Stimulated activated memory B cell treated with anti-CD40 and anti-IgM and Interleukin-4, amounts not matched to agents 10 μg/mL and 1 μg/mL and 100 μg/mL, for 72 hours (primary cell): ENCODE data around the gene ADGRF4.

Source experiments
- ATAC-seq: fragments of 150-1000 bp; cut with Tn5 transposase; 2 replicates; pipeline ENCODE4 v1.10.0; 2021
- H3K27ac Mint-ChIP-seq: one replicate; pipeline ENCODE4 v1.8.0; 2022; ENCODE audit warnings: mild to moderate bottlenecking, mixed read lengths
- H3K27me3 Mint-ChIP-seq: one replicate; pipeline ENCODE4 v1.8.0; 2022; ENCODE audit warnings: mixed read lengths
- H3K36me3 Mint-ChIP-seq: one replicate; pipeline ENCODE4 v1.8.0; 2022; ENCODE audit warnings: mixed read lengths
- H3K4me1 Mint-ChIP-seq: one replicate; pipeline ENCODE4 v1.8.0; 2022; ENCODE audit warnings: mixed read lengths
- H3K4me3 Mint-ChIP-seq: one replicate; pipeline ENCODE4 v1.8.0; 2022; ENCODE audit warnings: mild to moderate bottlenecking, moderate library complexity, mixed read lengths
- H3K9me3 Mint-ChIP-seq: one replicate; pipeline ENCODE4 v1.8.0; 2022; ENCODE audit warnings: mixed read lengths

The ADGRF4 gene

DNA sequence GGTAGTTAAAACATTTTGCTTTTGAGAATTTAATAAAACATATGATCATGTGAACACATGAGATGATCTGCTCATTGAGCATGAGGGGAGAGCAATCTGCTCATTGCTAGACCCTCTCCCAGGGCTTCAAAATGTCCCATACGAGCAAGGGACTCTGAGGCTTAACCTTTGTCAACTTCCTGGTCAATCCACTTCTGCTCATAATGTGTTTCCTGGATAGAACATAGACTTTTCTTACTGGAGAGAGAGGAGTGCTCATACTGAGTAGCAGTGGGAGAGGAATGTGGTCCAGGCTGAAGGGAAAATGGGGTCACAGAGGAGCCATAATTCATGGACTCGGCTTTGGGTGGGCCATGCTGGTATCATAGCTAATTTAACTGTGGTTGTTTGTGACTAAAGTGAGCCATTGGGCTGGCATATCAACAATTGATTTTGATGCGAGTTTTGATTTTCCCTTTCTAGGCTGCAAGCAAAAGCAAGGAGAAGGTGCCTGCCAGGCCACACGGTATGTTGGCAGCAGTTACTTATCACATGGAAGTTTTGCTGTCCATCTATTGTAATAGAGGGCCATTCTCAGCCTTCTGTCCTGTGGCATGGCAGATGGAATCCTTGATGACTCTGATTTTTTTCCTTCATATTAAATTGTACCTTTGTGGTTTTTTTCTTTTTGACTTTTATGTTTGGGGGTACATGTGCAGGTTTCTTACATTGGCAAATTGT, 20.8 kb upstream of the ADGRF4 start:
- no peak for ATAC-seq
- Mint-ChIP-seq H3K27ac (no peak overlapping the region), H3K4me3 (no peak overlapping the region), H3K27me3 (peaks cover 25% of the 10 kb centered on the region), H3K36me3 (no peaks in the 10 kb centered on the region), H3K4me1 (no peaks in the 10 kb centered on the region), H3K9me3 (no peaks in the 10 kb centered on the region)

DNA sequence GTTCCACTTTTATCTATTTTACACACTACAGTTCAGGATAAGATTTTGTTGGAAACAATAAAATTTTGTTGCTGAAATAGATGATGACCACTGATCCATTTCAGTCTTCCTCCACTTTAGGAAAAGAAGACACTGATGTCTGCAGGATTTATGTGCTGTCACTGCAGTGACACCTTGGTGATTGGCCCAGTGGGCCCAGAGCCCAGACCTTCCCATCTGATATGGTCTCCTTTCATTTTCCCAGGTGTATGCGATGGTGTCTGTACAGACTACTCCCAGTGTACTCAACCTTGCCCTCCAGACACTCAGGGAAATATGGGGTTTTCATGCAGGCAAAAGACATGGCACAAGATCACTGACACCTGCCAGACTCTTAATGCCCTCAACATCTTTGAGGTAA, 19.6 kb upstream of the ADGRF4 start:
- no peaks in the 10 kb centered on the region for H3K36me3 Mint-ChIP-seq
- H3K4me3 Mint-ChIP-seq: no peak overlapping the region
- peaks cover 16% of the 10 kb centered on the region for H3K27me3 Mint-ChIP-seq
- H3K9me3 Mint-ChIP-seq: no peaks in the 10 kb centered on the region
- no peak for ATAC-seq
- H3K4me1 Mint-ChIP-seq: no peaks in the 10 kb centered on the region
- no peak overlapping the region for H3K27ac Mint-ChIP-seq

DNA sequence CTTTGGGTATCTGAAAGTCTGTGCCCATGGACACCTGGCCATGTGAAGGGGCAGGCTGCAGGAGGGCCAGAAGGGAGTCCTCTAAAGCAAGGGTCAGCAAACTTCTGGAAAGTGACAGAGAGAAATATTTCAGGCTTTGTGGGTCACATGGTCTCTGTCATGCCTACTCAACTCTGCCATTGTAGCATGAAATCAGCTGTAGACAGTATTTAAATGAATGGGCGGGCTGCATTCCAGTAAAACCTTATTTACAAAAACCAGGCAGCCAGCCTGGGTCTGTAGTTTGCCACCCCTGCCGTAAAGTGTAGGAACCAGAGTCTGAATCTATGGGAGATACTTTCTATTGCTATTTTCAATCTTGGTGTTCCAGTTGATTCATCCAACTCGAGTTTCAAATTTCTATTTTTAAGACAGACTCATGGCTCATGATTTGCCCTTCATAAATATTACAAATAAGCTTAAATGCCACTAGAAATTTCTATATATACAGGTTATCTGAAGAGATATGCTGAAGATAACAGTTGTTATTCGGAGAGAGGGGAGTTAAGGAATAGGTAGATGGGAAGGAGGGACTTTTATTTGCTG, 19.0 kb upstream of the ADGRF4 start:
- Mint-ChIP-seq H3K9me3 (no peaks in the 10 kb centered on the region), H3K27ac (no peak overlapping the region), H3K36me3 (no peaks in the 10 kb centered on the region), H3K4me1 (no peaks in the 10 kb centered on the region), H3K27me3 (peaks cover 16% of the 10 kb centered on the region), H3K4me3 (no peak overlapping the region)
- ATAC-seq: no peak

DNA sequence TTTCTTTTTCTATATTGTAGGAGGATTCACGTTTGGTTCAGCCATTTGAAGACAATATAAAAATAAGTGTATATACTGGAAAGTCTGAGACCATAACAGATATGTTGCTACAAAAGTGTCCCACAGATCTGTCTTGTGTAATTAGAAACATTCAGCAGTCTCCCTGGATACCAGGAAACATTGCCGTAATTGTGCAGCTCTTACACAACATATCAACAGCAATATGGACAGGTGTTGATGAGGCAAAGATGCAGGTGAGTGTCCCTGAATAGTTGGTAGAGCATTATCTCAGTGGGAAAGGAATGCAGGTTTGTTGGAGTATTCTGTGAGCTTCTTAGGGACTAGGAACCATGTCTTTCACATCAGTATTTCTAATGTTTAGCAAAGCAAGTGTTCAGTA, 18.3 kb upstream of the ADGRF4 start:
- Mint-ChIP-seq H3K4me3 (no peak overlapping the region), H3K36me3 (no peaks in the 10 kb centered on the region), H3K4me1 (no peaks in the 10 kb centered on the region)

DNA sequence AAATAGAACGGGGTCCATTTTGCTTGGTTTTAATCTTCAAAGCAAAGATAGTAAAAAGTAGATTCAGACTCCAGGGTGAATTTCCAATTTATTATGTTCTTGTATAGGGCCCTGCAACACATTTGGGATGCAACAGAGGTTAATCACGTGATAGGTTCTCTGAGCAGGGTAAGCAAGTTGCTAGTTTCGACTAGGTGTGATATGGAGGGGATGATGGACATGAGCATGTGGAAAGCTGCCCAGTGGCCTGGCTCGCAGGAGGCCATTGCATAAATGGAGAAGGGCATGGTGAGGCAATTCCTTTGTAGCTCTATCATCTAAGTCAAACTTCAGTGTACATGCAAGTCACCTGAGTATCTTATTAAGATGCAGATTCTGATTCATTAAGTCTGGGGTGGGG, 17.7 kb upstream of the ADGRF4 start:
- ATAC-seq: no peak
- H3K36me3 Mint-ChIP-seq: no peaks in the 10 kb centered on the region
- H3K4me3 Mint-ChIP-seq: no peak overlapping the region
- no peak overlapping the region for H3K27ac Mint-ChIP-seq
- H3K4me1 Mint-ChIP-seq: no peaks in the 10 kb centered on the region
- peaks cover 16% of the 10 kb centered on the region for H3K27me3 Mint-ChIP-seq
- no peaks in the 10 kb centered on the region for H3K9me3 Mint-ChIP-seq

More for the DNA sequence above, 18.3 kb upstream of the ADGRF4 start:
- no peaks in the 10 kb centered on the region for H3K9me3 Mint-ChIP-seq
- peaks cover 16% of the 10 kb centered on the region for H3K27me3 Mint-ChIP-seq
- no peak for ATAC-seq
- H3K27ac Mint-ChIP-seq: no peak overlapping the region

DNA sequence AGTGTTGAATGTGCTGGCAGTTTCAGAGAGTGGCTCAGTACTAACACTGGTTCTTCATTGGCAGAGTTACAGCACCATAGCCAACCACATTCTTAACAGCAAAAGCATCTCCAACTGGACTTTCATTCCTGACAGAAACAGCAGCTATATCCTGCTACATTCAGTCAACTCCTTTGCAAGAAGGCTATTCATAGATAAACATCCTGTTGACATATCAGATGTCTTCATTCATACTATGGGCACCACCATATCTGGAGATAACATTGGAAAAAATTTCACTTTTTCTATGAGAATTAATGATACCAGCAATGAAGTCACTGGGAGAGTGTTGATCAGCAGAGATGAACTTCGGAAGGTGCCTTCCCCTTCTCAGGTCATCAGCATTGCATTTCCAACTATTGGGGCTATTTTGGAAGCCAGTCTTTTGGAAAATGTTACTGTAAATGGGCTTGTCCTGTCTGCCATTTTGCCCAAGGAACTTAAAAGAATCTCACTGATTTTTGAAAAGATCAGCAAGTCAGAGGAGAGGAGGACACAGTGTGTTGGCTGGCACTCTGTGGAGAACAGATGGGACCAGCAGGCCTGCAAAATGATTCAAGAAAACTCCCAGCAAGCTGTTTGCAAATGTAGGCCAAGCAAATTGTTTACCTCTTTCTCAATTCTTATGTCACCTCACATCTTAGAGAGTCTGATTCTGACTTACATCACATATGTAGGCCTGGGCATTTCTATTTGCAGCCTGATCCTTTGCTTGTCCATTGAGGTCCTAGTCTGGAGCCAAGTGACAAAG, 17.0 kb upstream of the ADGRF4 start:
- Mint-ChIP-seq H3K9me3 (no peaks in the 10 kb centered on the region), H3K36me3 (no peaks in the 10 kb centered on the region), H3K4me3 (no peak overlapping the region), H3K27me3 (peaks cover 16% of the 10 kb centered on the region), H3K4me1 (no peaks in the 10 kb centered on the region), H3K27ac (no peak overlapping the region)
- ATAC-seq: no peak

DNA sequence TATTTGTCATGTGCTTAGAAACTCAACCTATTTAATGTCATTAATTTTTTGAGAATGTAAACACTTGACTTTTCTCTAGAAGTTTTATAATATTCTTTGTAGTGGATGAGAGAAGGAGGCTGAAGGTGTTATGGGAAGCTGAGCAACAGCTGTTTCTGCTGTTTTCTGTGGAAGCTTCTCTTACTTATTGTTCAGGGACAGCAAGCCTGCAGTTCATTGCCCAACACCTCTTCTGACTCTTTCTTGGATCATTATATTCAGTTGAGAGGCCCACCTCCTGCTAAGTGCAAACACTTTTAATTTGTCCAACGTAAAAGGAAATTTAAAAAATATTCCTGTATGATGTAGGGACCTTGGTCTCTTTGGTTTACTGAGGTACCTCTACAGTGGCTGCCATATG, 12.0 kb upstream of the ADGRF4 start:
- Mint-ChIP-seq H3K4me1 (no peaks in the 10 kb centered on the region), H3K4me3 (no peak overlapping the region), H3K9me3 (no peaks in the 10 kb centered on the region), H3K36me3 (no peaks in the 10 kb centered on the region), H3K27me3 (peaks cover 8% of the 10 kb centered on the region), H3K27ac (no peak overlapping the region)
- no peak for ATAC-seq

DNA sequence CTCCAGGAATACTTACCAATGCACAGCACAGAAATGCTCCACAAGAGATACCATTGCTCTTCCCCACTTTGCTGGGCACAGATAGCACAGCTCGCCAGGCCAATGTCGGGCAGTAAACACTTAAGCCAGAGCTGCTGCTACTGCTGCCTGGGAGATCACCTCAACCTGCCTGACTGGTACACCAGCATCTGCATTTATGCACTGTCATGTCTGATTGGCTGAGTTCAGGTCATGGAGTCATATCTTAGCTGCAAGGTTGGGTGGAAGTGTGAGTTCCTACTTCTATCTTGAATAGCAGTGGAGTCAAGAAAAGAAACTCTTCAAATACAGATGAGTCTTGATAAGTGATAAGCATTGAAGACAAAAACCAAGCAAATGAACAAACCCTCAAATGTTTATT, 10.9 kb upstream of the ADGRF4 start:
- Mint-ChIP-seq H3K36me3 (no peaks in the 10 kb centered on the region), H3K4me3 (no peak overlapping the region), H3K4me1 (no peaks in the 10 kb centered on the region), H3K27me3 (peaks cover 8% of the 10 kb centered on the region), H3K27ac (no peak overlapping the region), H3K9me3 (no peaks in the 10 kb centered on the region)
- ATAC-seq: no peak

DNA sequence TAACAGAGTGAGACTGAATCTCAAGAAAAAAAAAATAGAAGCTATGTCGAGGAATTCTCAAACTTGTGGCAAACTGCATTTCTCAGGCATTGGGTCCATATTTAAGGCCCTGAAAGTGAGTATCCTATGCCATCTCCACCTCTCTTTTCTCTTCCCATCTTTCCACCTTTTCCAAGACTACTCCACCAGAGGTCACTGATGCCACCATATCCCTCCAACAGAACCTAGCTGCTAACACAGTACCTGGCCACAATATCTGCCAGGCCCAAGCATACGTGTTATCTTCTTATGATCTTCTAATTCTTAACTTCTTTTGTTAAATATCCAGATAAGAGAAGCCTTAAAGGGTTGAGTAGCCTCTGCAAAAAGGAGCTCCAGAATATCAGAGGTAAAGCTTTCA, 8.2 kb upstream of the ADGRF4 start:
- Mint-ChIP-seq H3K36me3 (no peaks in the 10 kb centered on the region), H3K27ac (no peak overlapping the region), H3K9me3 (no peaks in the 10 kb centered on the region), H3K4me1 (no peaks in the 10 kb centered on the region), H3K4me3 (no peak overlapping the region), H3K27me3 (peaks cover 8% of the 10 kb centered on the region)
- no peak for ATAC-seq

DNA sequence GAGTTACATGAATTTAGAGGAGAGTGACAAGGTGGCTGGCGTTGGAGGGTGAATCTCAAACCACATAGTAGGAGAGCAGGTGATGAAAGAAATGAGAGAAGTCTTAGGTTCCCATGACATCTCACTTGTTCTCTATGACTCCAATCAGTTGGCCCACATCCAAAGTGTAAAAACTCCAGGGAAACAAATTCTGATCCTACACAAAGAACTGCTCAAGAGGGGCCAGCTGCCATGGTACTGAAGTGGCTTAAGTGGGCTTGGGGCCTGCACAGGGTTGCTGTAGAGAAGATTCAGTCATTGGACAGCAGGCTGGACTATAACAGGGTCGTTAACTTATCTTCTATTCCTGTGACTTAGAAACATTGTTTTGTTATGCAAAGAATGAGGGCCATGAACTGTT, 7.6 kb upstream of the ADGRF4 start:
- H3K9me3 Mint-ChIP-seq: no peaks in the 10 kb centered on the region
- no peak overlapping the region for H3K4me3 Mint-ChIP-seq
- H3K27me3 Mint-ChIP-seq: peaks cover 8% of the 10 kb centered on the region
- no peaks in the 10 kb centered on the region for H3K4me1 Mint-ChIP-seq
- H3K36me3 Mint-ChIP-seq: no peaks in the 10 kb centered on the region
- ATAC-seq: no peak
- no peak overlapping the region for H3K27ac Mint-ChIP-seq

DNA sequence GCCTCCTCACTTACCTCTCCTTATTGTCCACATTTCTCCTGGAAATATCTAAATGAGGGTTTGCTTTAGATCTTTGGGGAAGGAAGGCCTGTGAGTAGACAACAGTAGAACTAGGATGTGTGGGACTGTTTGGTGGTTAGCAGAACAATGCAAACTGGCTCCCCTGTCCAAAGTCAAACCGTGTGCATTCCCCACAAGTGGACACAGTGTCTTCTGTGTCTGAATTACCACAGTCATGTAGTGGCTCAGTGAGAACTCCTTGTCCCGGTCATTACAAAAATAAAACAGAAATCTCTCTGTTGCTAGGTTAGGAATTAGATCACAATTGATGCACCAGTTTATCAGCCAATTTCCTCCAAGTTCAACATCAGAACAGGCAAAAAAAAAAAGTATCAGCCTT, 455 bp upstream of the ADGRF4 start:
- no peaks in the 10 kb centered on the region for H3K36me3 Mint-ChIP-seq
- no peaks in the 10 kb centered on the region for H3K4me1 Mint-ChIP-seq
- no peak overlapping the region for H3K4me3 Mint-ChIP-seq
- no peak overlapping the region for H3K27ac Mint-ChIP-seq
- ATAC-seq: no peak
- H3K27me3 Mint-ChIP-seq: no peaks in the 10 kb centered on the region
- H3K9me3 Mint-ChIP-seq: no peaks in the 10 kb centered on the region

DNA sequence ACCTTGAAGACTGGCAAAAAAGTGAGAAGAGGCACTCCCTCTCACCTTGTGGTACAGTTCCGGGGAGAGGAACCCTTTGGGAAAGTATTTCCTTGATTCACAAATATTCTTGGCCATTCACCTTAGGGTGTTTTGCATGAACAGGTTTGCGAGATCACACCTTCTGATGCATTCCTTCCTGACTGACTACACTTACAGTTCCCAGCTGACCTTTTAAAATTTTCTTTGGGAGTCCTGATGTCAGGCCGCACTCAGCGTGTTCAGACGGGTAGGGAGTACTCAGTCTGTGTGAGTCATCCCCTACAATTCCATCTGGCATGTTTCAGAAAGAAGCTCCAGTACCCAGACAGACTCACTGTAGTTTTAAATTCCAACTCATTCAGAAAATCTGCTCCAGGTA, 1.7 kb downstream of the ADGRF4 start:
- no peaks in the 10 kb centered on the region for H3K27me3 Mint-ChIP-seq
- no peak for ATAC-seq
- H3K36me3 Mint-ChIP-seq: no peaks in the 10 kb centered on the region
- no peak overlapping the region for H3K4me3 Mint-ChIP-seq
- no peak overlapping the region for H3K27ac Mint-ChIP-seq
- H3K4me1 Mint-ChIP-seq: no peaks in the 10 kb centered on the region
- no peaks in the 10 kb centered on the region for H3K9me3 Mint-ChIP-seq

DNA sequence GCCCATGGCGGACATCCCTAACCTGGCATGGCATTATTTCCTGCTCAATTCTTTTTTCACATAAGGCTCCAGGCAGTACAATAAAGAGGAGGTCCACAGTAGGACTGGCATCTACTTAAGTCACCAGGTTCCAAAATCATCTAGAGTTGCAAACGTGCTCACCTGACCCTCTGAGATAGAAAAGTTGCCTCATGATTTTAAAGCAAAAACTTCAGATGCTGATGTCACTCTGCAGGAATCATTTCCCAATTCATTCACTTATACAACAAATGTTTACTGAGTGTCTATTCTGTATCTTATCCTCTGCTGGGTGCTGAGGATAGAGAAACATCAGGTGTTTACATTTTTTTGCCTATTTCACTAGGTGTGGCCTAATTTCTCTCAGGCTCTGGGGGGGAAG, 2.2 kb downstream of the ADGRF4 start:
- H3K4me3 Mint-ChIP-seq: no peak overlapping the region
- H3K9me3 Mint-ChIP-seq: no peaks in the 10 kb centered on the region
- H3K27me3 Mint-ChIP-seq: no peaks in the 10 kb centered on the region
- no peak overlapping the region for H3K27ac Mint-ChIP-seq
- no peaks in the 10 kb centered on the region for H3K4me1 Mint-ChIP-seq
- no peaks in the 10 kb centered on the region for H3K36me3 Mint-ChIP-seq
- ATAC-seq: no peak

DNA sequence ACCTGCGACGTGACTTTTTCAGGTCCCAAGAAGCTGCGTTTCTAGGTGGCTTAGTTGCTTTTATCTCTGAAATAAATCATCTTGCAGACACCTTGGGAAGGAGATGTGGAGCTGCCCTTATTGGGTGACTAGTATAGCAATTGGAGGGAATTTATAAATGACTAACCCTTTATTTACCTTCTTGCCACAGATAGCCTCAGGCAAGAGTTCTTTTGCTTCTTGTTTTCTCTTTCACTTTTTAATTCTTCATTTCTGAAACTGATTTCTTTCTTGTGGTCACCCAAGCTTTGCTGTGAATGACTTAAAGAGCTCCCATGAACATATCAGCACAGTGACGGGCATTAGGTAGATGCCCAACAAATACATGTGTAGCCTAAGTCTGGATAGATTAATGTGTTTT, 3.0 kb downstream of the ADGRF4 start:
- Mint-ChIP-seq H3K27ac (no peak overlapping the region), H3K27me3 (no peaks in the 10 kb centered on the region), H3K36me3 (no peaks in the 10 kb centered on the region), H3K9me3 (no peaks in the 10 kb centered on the region), H3K4me3 (no peak overlapping the region), H3K4me1 (no peaks in the 10 kb centered on the region)
- no peak for ATAC-seq

DNA sequence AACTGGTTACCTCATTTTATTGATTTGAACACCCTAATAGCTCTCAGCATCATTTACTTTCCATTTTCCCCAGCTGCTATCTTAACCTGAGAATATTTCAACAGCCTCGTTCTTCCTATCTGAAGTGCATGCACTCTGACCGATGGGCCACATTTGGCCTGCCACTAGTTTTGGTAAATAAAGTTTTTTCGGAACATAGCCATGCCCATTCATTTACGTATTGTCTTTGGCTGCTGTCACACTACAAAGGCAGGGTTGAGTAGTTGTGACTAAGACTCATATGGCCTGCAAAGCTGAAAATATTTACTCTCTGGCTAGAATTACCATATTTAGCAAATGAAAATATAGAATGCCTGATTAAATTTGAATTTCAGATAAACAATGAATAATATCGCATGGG, 10.8 kb downstream of the ADGRF4 start:
- no peaks in the 10 kb centered on the region for H3K9me3 Mint-ChIP-seq
- peaks cover 12% of the 10 kb centered on the region for H3K27me3 Mint-ChIP-seq
- H3K4me3 Mint-ChIP-seq: no peak overlapping the region
- ATAC-seq: no peak
- no peaks in the 10 kb centered on the region for H3K36me3 Mint-ChIP-seq
- H3K4me1 Mint-ChIP-seq: no peaks in the 10 kb centered on the region
- no peak overlapping the region for H3K27ac Mint-ChIP-seq

DNA sequence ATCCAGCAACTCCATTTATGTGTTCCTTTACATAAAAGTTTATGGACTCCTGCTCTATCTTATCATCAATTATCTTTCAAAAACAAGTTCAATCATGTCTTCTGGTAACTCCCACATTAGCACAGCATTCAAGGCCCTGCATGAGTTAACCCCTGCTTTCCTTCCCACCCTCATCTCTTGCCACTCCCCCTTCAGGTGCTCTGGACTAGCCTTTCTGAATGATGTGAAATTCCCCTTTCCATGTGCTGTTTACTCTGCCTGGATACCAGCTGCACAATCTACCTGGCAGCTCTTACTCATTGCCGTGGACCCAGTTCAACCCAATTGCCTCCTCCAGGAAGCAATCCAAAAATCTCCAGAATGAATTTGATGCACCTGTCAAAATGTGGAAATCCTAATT, 11.9 kb downstream of the ADGRF4 start:
- H3K27me3 Mint-ChIP-seq: peaks cover 12% of the 10 kb centered on the region

More for the DNA sequence above, 11.9 kb downstream of the ADGRF4 start:
- H3K36me3 Mint-ChIP-seq: no peaks in the 10 kb centered on the region
- H3K27ac Mint-ChIP-seq: no peak overlapping the region
- no peak for ATAC-seq
- H3K4me1 Mint-ChIP-seq: no peaks in the 10 kb centered on the region
- no peak overlapping the region for H3K4me3 Mint-ChIP-seq
- no peaks in the 10 kb centered on the region for H3K9me3 Mint-ChIP-seq
